Measurements from ENCODE around the gene INHBE. TPM values are rescaled to one million over a fixed set of nuclear protein-coding genes. Genes with fewer than 3 reads are reported as not detected.
"Not testable (repeated sequence)": the region's sequence is repeated elsewhere in the genome, so short reads cannot be mapped to it uniquely, and the experiment has no call there.

The INHBE gene
- total RNA-seq, 1 experiment from 2014 or later: 0.78 TPM

DNA sequence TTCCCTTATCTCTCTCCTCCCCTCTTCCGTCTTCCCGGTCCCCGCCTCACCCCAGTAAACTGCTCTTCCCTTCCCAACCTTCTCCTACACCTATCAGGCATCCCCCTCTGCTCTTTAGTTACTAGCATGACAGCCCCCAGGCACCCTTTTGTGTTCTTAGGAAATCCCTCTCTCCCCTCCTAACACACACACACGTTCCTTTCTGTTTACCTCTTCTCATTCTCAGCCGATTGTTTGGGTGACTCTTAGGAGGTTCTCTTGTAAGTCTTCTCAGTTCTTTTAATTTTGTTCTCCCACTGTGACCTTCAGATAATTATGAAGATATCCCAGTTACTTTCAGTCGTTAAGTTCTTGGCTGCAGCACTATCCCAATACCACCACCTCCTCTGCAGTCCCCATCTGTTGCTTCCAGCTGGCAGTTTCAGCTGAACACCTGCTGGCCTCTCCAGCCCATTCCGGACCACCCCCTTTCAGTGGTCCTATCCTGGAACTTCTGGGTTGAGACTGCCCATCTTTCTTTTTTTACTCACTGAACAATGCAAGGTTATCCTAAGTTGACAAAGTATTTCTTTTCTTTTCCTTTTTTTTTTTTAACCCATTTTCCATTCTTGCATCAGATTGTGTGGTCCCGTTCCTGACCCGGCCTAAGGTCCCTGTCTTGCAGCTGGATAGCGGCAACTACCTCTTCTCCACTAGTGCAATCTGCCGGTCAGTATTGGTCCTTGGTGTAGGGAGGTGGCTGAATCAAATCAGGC is 33.5 kb downstream of the INHBE start:
- in situ Hi-C loops (cut with HindIII; ENCODE audit: low sequenced_read_pairs): no loop called here
- DNase-seq (ENCODE audit: low spot score): no peak

DNA sequence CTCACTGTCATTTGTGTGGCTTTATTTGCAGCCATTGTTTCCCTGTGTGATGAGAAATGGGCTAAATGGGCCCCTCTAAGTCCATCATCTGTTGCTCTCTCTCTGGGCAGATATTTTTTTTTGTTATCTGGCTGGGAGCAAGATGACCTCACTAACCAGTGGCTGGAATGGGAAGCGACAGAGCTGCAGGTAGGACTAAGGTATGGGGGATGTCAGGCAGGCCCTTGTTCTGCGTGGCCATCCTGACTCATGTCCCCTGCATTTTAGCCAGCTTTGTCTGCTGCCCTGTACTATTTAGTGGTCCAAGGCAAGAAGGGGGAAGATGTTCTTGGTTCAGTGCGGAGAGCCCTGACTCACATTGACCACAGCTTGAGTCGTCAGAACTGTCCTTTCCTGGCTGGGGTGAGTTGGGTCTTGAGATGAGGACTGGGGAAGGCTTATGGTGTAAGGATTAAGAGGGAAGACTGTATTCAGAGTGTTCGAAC is 34.1 kb downstream of the INHBE start:
- DNase-seq (ENCODE audit: low spot score): no peak
- in situ Hi-C loops (cut with HindIII; ENCODE audit: low sequenced_read_pairs): no loop called here

DNA sequence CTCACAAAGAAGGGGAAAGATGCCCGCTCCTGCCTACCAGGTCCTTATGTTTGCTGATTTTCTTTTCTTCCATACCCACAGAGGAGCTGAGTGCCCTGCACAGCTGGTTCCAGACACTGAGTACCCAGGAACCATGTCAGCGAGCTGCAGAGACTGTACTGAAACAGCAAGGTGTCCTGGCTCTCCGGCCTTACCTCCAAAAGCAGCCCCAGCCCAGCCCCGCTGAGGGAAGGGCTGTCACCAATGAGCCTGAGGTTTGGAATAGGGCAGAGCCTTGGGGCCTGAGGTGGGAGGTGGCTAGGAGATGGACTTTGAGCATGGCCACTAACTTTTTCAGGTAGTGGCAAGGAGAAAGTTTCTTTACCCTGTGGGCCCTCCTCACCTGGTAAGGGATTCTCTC is 35.0 kb downstream of the INHBE start:
- in situ Hi-C loops (cut with HindIII; ENCODE audit: low sequenced_read_pairs): no loop called here
- no peak for DNase-seq (ENCODE audit: low spot score)

- in situ Hi-C loops (cut with HindIII; ENCODE audit: low sequenced_read_pairs): no loop called here
- no peak for DNase-seq (ENCODE audit: low spot score)
Observed at GRCh38 chr12:57491393-57492280, 36.5 kb downstream of the INHBE start.

- in situ Hi-C loops (cut with HindIII; ENCODE audit: low sequenced_read_pairs); DNase-seq (ENCODE audit: low spot score): not testable (repeated sequence)
Observed at GRCh38 chr12:57495051-57495701, 40.1 kb downstream of the INHBE start.

DNA sequence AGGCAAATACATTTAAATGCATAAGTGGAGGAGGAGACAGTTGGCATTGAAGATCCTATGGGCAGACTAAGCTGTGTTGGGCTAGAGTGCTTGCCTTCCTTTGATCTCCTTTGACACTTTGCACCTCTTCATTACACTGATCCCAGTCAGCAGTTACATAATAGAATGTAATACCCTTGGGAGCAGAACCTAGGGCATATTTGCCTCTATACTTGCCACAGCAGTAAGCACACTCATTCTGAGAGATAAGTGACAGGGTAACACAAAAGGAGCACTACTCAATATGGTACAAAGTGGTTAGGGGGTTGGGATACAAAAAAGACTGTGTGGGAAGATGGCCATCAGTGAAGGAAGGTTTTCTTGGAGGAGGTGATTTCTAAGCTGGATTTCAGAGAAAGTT is 41.7 kb downstream of the INHBE start:
- in situ Hi-C loops (cut with HindIII; ENCODE audit: low sequenced_read_pairs): no loop called here
- DNase-seq (ENCODE audit: low spot score): no peak

DNA sequence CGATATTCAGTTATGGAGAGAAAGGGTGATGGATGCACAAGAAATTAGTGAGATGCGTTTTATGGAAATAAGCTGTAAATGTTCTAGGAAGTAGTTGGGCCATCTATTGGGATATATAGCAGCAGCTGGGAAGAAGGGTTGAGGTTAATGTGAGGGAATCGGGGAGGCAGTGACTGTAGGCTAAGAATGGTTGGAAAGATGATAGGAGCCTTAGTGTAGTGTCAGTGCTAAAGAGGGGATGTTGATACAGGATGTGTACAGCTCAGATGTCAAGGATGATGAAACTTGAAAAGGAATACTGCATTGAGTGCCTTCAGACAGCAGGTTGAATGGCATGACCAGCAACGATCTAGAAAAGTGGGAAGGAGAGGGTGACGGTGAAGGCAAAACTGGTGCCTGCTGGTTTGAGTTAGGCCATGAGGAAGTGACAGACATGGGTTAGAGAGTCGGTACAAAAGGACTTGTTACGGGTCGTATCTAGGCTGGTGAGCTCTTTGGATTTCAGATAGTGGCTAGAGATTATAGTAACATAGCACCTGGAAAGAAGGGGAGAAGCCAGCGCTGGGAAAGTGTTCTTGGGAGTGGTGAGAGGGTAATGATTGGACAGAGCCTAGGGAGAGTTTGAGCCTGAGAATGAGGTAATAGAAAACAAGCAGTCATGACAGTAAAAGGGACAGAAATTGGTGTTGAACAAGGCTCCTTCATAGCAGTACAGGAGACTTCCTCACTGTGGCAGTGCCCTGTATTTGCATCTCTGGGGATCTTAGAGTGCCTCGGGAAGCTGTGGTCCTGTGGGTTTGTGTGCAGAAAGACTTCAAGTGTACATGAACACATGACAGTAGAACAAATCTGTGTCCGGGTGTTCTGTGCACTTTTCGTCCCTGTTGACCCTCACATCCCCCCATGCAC is 42.4 kb downstream of the INHBE start:
- in situ Hi-C loops (cut with HindIII; ENCODE audit: low sequenced_read_pairs): no loop called here
- DNase-seq (ENCODE audit: low spot score): no peak

GRCh38 chr12:57498132-57498502 is 43.0 kb downstream of the INHBE start:
- in situ Hi-C loops (cut with HindIII; ENCODE audit: low sequenced_read_pairs): no loop called here
- DNase-seq (ENCODE audit: low spot score): no peak

GRCh38 chr12:57498571-57498970 is 43.5 kb downstream of the INHBE start:
- in situ Hi-C loops (cut with HindIII; ENCODE audit: low sequenced_read_pairs): no loop called here
- no peak for DNase-seq (ENCODE audit: low spot score)

DNA sequence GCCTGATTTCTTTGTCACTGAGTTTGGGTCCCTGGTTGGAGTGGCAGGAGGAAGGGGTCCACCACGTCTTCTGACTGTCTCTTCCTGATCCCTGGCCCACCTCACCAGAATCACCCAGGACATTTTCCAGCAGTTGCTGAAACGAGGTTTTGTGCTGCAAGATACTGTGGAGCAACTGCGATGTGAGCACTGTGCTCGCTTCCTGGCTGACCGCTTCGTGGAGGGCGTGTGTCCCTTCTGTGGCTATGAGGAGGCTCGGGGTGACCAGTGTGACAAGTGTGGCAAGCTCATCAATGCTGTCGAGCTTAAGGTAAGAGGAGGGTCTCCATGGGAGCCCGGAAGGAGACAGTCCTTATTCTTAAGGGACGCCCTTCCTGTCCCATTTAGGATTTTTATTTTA is 45.1 kb downstream of the INHBE start:
- no peak for DNase-seq (ENCODE audit: low spot score)
- in situ Hi-C loops (cut with HindIII; ENCODE audit: low sequenced_read_pairs): no loop called here

DNA sequence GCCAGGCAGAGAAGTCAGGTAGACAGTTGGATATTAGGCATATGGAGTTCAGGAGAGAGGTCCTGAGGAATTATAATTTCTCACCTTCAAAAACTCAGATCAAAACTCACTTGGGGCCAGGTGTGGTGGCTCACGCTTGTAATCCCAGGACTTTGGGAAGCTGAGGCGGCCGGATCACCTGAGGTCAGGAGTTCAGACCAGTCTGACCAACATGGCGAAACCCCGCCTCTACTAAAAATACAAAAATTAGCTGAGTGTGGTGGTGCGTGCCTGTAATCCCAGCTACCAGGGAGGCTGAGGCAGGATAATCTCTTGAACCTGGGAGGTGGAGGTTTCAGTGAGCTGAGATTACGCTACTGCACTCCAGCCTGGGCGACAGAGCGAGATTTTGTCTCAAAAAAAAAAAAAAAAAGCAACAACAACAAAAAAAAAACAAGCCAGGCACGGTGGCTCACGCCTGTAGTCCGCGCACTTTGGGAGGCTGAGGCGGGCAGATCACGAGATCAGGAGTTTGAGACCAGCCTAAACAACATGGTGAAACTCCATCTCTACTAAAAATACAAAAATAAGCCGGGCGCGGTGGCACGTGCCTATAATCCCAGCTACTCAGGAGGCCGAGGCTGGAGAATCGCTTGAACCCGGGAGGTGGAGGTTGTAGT is 47.3 kb downstream of the INHBE start:
- in situ Hi-C loops (cut with HindIII; ENCODE audit: low sequenced_read_pairs); DNase-seq (ENCODE audit: low spot score): not testable (repeated sequence)

DNA sequence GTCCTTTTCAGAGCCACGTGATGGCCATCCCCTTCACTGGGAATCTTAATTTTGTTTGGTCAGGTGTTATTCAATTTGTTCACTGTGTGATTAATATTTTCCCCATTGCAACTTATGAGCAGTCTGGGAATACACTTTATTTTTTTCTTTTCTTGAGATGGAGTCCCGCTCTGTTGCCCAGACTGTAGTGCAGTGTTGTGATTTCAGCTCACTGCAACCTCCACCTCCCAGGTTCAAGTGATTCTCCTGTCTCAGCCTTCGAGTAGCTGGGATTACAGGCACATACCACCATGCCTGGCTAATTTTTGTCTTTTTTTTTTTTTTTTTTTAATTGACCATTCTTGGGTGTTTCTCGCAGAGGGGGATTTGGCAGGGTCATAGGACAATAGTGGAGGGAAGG is 51.4 kb downstream of the INHBE start:
- DNase-seq (ENCODE audit: low spot score); in situ Hi-C loops (cut with HindIII; ENCODE audit: low sequenced_read_pairs): not testable (repeated sequence)

Other genes starting within 250 kb of the INHBE start
- gene NXPH4, start 238.5 kb upstream of the INHBE start, total RNA-seq (2014; rRNA removed; shearing (Covaris generic)): 0.49 TPM in 1 of 2 replicates, not detected in the other
- gene SHMT2, start 225.6 kb upstream of the INHBE start, total RNA-seq (2014; rRNA removed; shearing (Covaris generic)): 160 and 174 TPM in 2 replicates
- gene STAC3, start 204.1 kb upstream of the INHBE start, total RNA-seq (2014; rRNA removed; shearing (Covaris generic)): 0.14 TPM in 1 of 2 replicates, not detected in the other
- 6.3 and 8.9 TPM in 2 replicates for gene R3HDM2, start 24.3 kb upstream of the INHBE start, total RNA-seq (2014; rRNA removed; shearing (Covaris generic))
- not detected in 2 replicates for gene INHBC, start 20.5 kb upstream of the INHBE start, total RNA-seq (2014; rRNA removed; shearing (Covaris generic))
- gene GLI1, start 4.5 kb downstream of the INHBE start, total RNA-seq (2014; rRNA removed; shearing (Covaris generic)): 4.7 and 6.4 TPM in 2 replicates
- 0.18 TPM in 1 of 2 replicates, not detected in the other for gene ARHGAP9, start 24.6 kb downstream of the INHBE start, total RNA-seq (2014; rRNA removed; shearing (Covaris generic))
- 220 and 246 TPM in 2 replicates for gene MARS1, start 32.8 kb downstream of the INHBE start, total RNA-seq (2014; rRNA removed; shearing (Covaris generic))
- gene DDIT3, start 65.2 kb downstream of the INHBE start, total RNA-seq (2014; rRNA removed; shearing (Covaris generic)): 23.7 and 24.6 TPM in 2 replicates
- gene MBD6, start 67.5 kb downstream of the INHBE start, total RNA-seq (2014; rRNA removed; shearing (Covaris generic)): 1.4 and 2.1 TPM in 2 replicates
- 158 and 162 TPM in 2 replicates for gene DCTN2, start 91.9 kb downstream of the INHBE start, total RNA-seq (2014; rRNA removed; shearing (Covaris generic))
- not detected in 2 replicates for gene KIF5A, start 94.7 kb downstream of the INHBE start, total RNA-seq (2014; rRNA removed; shearing (Covaris generic))
- gene PIP4K2C, start 135.9 kb downstream of the INHBE start, total RNA-seq (2014; rRNA removed; shearing (Covaris generic)): 19.4 and 25.2 TPM in 2 replicates
- 21.9 and 23.0 TPM in 2 replicates for gene DTX3, start 149.5 kb downstream of the INHBE start, total RNA-seq (2014; rRNA removed; shearing (Covaris generic))
- gene ARHGEF25, start 156.1 kb downstream of the INHBE start, total RNA-seq (2014; rRNA removed; shearing (Covaris generic)): 4.6 and 5.7 TPM in 2 replicates
- gene B4GALNT1, start 177.9 kb downstream of the INHBE start, total RNA-seq (2014; rRNA removed; shearing (Covaris generic)): 12.4 and 19.8 TPM in 2 replicates
- gene OS9, start 238.8 kb downstream of the INHBE start, total RNA-seq (2014; rRNA removed; shearing (Covaris generic)): 106 and 134 TPM in 2 replicates